Brain microvascular endothelial cell (primary cell): ENCODE data around the gene TIMM8B.
A peak's percentile ranks its signal among the peaks of the same experiment; 100 is the strongest.

Experiments
- DNase-seq: peaks from one replicate; pipeline ENCODE4 v3.0.0-alpha.2; 2020
- H3K27ac ChIP-seq: fragments of 250-450 bp; sonication (Bioruptor Pico); 2 replicates; pipeline ENCODE4 v1.5.1; 2020; ENCODE audit warnings: mild to moderate bottlenecking, moderate library complexity
- H3K27me3 ChIP-seq: fragments of 250-450 bp; sonication (Bioruptor Pico); replicated peaks from 2 replicates; pipeline ENCODE4 v1.5.1; 2020; ENCODE audit warnings: mild to moderate bottlenecking
- H3K36me3 ChIP-seq: fragments of 250-450 bp; sonication (Bioruptor Pico); replicated peaks from 2 replicates; pipeline ENCODE4 v1.5.1; 2020; ENCODE audit warnings: mild to moderate bottlenecking
- H3K4me3 ChIP-seq: 2 replicates; pipeline ENCODE4 v1.5.1; 2011; ENCODE audit warnings: low read depth, mild to moderate bottlenecking, control low read depth, low read length, moderate library complexity
- in situ Hi-C: cut with HindIII; loops from 2 replicates; pipeline ENCODE4 v1.10.0; 2017; ENCODE audit warnings: low sequenced_read_pairs, low pct_ligation_motif_present
- TF ChIP-seq, protein P1 (sequence below): IDR thresholded peaks from 2 replicates; pipeline ENCODE4 v1.5.1; 2011; ENCODE audit warnings: low read depth, mild to moderate bottlenecking, moderate library complexity, low read length, control low read depth, inconsistent platforms; ENCODE audit errors: missing control alignments

Gene TIMM8B, protein sequence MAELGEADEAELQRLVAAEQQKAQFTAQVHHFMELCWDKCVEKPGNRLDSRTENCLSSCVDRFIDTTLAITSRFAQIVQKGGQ

GRCh38 chr11:112086422-112087191 is at the start of gene TIMM8B, which contains the start of gene SDHD:
TIMM8B (minus strand) TSS chr11:112086756; CDS start chr11:112086723, 33 bp downstream.
SDHD (plus strand) TSS chr11:112086873; CDS start chr11:112086908, 35 bp downstream.
- peak within 1 kb of the TSS; percentile 64 for H3K27ac ChIP-seq
- TF ChIP-seq, protein P1, sequence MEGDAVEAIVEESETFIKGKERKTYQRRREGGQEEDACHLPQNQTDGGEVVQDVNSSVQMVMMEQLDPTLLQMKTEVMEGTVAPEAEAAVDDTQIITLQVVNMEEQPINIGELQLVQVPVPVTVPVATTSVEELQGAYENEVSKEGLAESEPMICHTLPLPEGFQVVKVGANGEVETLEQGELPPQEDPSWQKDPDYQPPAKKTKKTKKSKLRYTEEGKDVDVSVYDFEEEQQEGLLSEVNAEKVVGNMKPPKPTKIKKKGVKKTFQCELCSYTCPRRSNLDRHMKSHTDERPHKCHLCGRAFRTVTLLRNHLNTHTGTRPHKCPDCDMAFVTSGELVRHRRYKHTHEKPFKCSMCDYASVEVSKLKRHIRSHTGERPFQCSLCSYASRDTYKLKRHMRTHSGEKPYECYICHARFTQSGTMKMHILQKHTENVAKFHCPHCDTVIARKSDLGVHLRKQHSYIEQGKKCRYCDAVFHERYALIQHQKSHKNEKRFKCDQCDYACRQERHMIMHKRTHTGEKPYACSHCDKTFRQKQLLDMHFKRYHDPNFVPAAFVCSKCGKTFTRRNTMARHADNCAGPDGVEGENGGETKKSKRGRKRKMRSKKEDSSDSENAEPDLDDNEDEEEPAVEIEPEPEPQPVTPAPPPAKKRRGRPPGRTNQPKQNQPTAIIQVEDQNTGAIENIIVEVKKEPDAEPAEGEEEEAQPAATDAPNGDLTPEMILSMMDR, result peak; percentile 67
- DNase-seq, result peak; percentile 95
- no peaks in the 10 kb centered on the region for H3K27me3 ChIP-seq
- in situ Hi-C loops, result no loop called here
- H3K36me3 ChIP-seq, result peaks cover 45% of the 10 kb centered on the region
- H3K4me3 ChIP-seq, result peak within 1 kb of the TSS; percentile 99

GRCh38 chr11:112134473-112134872 is 47.9 kb upstream of the TIMM8B start:
- Histone ChIP-seq H3K4me3 (no peak overlapping the region), H3K36me3 (no peaks in the 10 kb centered on the region), H3K27ac (no peak overlapping the region), H3K27me3 (no peaks in the 10 kb centered on the region)
- TF ChIP-seq, protein P1, result no peak
- DNase-seq, result no peak
- in situ Hi-C loops, result no loop called here

GRCh38 chr11:112132737-112133136 is 46.2 kb upstream of the TIMM8B start:
- Histone ChIP-seq H3K36me3 (no peaks in the 10 kb centered on the region), H3K4me3 (no peak overlapping the region), H3K27me3 (no peaks in the 10 kb centered on the region), H3K27ac (no peak overlapping the region)
- DNase-seq, result no peak
- TF ChIP-seq, protein P1, result no peak
- in situ Hi-C loops, result no loop called here

DNA sequence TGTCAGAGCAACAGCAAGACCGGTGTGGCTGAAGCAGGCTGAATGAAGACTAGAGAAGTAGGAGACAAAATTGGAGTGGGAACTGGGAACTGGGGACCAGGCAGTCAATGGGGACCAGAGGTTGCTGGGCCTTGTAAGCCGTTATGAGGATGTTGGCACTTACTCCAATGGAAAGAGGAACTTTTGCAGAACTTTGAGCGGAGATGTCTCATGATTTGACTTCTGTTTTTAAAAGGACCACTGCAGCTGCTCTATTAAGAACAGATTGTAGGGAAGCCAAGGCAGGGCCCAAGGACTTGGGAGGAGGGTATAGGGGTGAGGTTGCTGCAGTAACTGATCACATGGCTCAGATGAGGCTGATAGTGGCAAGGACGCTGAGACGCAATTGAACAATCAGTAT is 43.1 kb upstream of the TIMM8B start:
- Histone ChIP-seq H3K4me3 (no peak overlapping the region), H3K36me3 (no peaks in the 10 kb centered on the region), H3K27me3 (no peaks in the 10 kb centered on the region), H3K27ac (no peak overlapping the region)
- no peak for DNase-seq
- in situ Hi-C loops, result no loop called here
- TF ChIP-seq, protein P1, result no peak

DNA sequence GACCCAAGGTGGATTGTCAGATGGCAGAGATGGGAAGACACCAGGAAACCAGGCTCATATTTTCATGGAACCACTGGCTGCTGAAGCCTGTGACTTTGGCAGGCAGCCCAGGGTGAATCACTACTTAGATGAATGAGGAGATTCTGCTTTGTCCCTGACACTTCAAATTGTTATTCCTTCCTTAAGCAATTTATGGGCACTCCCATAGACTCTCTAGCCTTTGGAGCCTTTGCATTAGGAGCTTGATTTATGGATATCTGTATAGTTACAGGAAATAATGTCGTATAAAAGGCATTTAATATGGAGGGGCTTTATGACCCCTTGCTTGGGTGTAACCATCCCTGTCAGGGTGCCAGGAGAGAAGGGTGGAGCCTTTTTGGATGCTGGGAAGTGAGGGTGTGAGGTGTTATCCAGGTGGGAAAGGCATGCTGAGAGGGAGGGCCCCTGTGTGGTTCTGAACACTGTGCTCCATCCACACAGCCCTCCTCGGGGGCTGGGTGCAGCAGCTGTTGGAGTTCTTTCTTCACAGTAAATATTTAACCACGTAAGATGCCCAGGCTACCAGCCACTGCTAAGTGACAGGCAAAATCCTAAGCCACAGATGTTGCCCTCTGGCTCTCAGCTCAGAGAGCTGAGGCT is 42.0 kb upstream of the TIMM8B start:
- H3K27ac ChIP-seq, result no peak overlapping the region
- TF ChIP-seq, protein P1, result no peak
- DNase-seq, result peak; percentile 89

More for the DNA sequence above, 42.0 kb upstream of the TIMM8B start:
- in situ Hi-C loops, result no loop called here
- Histone ChIP-seq H3K27me3 (no peaks in the 10 kb centered on the region), H3K4me3 (no peak overlapping the region), H3K36me3 (no peaks in the 10 kb centered on the region)
